HG03378 (cell line): ENCODE results near the gene TPCN2.

Experiments
- ATAC-seq: cut with Tn5 transposase; IDR thresholded peaks from one replicate; pipeline ENCODE4 v1.9.1; 2021; ENCODE audit warnings: mild to moderate bottlenecking, moderate library complexity; ENCODE audit not compliant: unreplicated experiment

Gene TPCN2

DNA sequence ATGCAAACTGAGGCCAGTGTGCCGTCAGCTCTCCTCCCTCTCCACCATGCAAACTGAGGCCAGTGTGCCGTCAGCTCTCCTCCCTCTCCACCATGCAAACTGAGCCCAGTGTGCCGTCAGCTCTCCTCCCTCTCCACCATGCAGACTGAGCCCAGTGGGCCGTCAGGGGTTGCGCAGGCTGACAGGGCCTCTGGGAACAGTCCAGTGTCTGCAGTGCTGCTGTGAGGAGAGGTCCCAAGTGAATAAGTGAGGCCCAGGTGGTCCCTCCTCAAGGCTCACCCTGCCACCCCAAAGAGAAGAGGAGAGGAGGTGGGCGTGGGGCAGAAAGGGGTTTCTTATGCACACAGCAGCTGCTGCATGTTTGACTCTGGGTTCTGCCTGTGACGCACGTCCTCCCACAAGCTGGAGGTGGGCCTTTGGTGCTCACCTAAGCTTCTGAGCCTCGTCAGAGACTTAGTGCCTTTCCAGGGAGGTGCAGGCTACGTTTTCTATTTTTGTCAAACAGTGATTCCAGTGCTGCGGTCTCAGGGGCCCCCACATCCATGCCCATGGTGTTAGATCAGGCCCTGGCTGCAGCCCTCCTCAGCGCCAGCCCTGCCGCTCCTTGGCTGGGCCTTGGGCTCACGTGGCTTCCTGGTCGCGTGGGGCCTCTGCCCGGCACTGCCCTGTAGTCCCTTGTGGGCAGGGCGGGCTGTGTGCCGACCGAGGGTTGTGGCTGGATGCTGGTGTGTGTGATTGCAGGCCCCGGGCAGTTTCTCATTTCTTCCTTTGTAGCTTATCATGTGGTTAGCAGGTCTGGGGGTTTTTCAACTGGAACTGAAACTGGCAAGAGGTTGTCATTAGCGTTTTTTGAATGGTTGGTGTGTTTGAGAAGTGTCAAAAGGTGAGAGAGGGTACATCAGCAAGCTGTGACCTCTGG lies 7.1 kb downstream of the TPCN2 start:
- ATAC-seq, result peak; percentile 78

DNA sequence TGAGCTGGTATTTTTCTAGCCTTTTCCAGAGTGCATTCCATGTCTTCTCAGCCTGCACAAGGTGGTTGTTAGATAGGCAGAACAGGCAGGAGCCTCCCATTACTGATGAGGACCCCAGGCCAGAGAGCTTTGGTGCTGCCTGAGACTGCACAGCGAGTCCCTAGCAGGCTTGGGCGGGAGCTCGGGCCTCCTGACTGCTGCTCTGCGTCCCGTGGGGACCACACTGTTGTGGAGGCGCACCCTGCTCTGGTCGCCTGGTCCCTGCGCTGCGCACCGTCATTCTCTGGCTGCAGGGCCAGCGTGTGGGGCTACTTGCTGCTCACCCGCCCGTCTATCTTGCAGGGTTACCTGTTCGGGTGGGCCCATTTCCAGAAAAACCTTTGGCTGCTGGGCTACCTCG lies 8.5 kb downstream of the TPCN2 start:
- no peak for ATAC-seq

DNA sequence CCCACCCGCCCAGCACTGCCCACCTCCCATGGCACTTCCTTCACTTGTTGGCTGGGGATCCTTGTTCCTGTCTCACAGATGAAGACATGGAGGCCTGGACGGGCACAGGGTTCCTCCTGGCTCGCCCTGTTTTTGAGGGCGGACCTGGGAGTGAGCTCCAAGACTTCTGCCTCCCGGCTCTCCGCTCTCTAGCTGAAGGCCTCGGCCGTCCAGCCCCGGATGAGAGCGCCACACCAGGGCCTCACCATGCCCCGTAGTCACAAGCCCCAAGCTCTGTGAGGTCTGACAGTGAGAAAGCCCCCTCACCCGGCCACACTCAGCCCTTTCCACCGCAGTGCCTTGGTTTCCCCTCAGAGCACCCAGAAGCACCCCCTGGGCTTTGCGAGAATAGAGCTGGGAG lies 9.1 kb downstream of the TPCN2 start:
- ATAC-seq, result no peak

GRCh38 chr11:69058511-69059270 lies 10.0 kb downstream of the TPCN2 start:
- ATAC-seq, result no peak

DNA sequence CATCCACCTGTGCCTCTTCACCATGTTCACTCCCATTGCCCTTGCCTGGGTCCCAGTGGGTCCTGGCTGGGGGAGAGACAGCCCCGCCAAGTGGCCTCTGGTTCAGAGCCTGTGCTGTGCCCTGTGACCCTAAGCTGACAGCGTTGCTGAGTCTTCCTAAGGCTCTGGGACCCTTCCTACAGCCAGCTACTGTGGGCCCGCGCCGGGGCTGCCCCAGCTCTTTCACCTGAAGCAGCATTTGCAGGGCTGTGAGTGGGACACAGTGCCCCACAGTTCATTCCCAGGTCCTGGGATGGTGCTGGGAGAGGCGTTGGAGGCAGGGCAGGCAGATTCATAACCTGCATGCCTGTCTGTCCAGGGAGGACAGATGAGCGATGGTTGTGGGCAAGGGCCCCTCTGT lies 10.7 kb downstream of the TPCN2 start:
- ATAC-seq, result no peak

GRCh38 chr11:69059985-69060384 lies 11.3 kb downstream of the TPCN2 start:
- ATAC-seq, result no peak

DNA sequence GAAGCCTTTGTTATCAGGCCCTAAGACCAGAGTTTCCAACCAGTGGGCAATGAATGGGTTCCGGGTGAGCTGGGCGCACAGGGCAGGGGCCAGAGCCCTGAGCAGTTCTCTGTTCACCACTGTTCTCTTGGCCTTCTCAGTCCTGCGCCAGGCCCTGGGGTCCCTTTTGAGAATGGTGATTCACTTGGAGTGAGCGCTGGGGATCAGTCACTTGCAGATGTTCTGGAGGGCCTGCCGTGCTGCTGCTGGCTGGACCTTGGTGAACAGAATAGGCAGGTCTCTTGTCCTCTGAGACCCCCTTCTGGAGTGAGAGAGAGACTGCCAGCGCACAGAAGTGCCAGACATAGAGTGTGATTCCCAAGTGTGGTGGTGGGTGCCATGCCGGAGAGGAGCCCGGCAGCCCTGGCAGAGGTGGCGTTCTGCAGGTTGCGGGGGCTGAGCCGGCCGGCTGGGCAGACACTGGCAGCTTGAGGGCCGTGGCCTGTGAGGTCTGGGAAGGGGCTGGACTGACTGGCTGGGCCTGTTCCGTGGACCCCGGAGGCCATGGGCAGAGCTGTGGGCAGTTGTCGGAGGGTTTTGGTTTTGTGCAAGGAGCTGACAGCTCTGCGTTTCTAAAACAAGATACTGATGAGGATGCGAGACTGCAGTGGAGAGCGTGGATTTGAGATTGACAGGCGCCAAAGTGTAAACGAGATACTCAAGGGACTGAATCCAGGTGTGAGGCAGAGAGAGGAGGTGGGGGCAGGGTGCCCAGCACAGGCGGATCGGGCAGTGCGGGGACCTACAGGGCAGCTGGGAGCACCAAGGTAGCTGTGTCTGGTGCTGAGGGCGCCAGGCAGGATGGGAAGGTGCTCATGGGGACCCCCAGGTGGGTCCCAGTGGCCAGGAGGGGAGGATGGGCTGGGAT lies 12.3 kb downstream of the TPCN2 start:
- no peak for ATAC-seq

GRCh38 chr11:69061713-69062053 lies 13.0 kb downstream of the TPCN2 start:
- ATAC-seq, result no peak

- no peak for ATAC-seq
Measured at GRCh38 chr11:69062169-69062855, 13.6 kb downstream of the TPCN2 start.

DNA sequence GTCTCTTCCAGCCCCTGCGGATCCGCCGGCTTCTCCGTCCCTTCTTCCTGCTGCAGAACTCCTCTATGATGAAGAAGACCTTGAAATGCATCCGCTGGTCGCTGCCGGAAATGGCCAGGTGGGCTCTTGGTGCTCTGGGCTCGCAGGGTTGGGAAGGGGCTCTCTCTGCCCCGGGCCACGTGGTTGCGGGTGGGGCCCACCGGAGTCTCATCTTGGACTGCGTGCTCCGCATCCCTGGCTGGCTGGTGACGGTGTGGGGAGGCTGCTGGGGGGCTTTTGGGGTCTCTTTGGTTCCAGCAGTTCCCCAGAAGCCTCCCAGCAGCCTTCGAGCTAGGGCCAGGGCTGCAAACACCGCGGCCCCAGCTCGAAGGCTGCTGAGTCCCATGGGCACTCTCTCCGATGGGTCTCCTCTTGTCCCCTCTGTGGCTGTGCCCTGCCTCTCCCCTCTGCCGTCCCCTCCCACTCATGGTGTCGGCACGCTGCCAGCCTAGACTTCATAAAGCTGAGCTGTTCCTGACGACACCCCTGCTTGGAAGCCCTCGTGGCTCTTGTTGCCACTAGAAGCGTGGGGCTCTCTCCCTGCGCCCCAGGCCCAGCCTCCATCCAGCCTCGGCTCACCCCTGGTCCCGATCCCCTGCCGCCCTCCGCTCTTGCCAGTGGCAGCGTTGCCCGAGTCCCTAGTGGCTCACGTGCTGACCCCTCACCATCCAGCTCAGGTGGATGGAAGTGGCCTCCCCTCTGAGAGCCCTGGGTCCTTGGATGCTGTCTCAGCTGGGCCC lies 14.3 kb downstream of the TPCN2 start:
- no peak for ATAC-seq

DNA sequence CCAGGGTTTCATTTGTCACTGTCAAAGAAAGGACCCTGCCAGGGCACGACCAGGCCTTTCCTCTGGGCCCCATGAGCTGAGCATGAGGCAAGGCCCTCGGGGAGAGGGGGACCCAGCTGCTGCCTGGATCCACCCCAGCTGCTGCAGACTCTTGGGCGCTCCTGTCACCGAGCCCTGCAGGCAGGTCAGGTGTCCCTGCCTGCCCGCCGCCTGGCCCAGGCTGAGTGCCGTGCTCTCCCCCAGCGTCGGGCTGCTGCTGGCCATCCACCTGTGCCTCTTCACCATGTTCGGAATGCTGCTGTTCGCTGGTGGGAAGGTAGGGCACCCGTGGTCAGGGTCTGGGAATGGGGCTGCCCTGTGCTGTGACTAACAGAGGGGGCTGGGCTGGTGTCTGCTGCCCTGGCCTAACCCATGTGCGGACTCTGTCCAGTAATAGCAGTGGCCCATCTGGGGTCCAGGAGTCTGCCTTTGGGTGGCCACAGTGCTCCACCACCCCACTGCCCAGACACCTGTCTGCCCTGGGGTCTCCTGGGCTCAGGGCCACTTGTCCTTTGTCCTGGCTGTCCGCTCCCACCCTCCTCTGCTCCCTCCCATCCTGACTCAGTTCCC lies 15.0 kb downstream of the TPCN2 start:
- ATAC-seq, result no peak

DNA sequence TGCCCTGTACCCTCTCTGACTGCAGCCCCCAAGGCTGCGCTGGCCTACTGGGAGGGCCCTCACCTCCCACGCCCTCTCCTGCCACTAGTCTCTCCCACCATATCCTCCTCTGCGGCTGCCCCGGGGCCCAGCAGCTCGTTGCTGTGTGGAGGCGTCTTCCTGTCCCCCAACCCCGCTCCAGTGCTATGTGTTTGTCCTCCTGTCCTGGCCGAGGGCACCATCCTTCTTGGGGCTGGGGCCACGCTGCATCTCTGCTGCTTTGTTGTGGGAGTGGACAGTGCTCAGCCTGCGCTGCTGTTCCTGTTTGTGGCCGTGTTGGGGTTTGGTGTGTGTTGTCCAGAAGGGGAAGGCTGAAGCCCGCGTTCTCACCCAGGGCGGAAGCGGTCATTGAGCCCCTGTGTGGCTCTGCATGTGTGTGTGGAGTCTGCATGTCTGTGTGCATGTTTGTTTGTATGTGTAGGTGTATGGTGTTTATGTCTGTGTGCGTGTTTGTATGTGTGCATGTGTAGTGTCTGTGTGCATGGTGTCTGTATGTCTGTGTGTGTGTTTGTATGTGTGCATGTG lies 15.7 kb downstream of the TPCN2 start:
- no peak for ATAC-seq

GRCh38 chr11:69065147-69065710 lies 16.5 kb downstream of the TPCN2 start:
- ATAC-seq, result no peak

DNA sequence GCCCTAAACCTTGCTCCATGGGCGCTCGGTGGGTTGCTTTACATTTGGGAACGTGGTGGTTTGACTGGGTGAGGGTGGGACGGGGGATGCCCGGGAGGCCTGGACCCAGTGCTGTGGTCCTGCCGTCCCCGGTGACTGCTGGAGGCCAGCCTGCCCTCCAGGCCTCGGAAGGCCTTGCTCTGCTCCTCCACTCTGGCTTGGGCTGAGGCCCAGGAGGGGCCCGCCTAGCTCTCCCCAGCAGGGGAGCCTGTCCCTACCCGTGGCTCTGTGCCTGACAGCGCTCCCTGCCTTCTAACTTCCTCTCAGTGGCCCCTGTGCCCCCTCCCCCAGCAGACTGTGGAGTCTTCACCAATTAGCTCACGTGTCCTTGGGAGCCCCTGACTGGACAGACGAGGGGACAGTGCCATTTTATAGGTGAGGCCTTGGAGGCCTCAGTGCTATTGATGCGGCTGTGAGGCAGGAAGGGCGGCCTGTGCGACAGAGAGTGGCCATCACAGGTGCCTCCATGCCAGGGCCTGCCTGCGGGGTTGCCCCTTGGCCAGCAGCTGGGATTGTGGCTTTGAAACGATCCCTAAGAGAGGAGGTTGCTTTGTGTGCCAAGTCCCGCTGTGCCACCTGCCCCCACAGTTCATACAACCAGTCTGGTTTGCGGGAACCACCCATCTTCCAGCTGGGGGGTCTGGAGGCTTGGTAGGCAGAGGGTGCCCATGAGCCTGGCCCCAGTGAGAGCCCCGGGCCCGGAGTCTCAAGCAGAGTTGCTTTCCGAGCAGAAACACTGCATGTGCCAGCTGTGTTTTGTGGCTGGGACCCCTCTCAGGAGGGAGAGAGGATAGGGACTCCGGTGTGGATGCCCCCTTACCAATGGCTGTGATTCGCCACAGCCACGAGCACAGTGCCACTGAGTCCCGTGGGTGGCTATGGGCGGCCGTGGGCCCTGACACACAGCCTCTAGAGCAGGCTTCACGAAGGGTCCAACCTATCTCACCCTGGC lies 17.7 kb downstream of the TPCN2 start:
- ATAC-seq, result no peak

DNA sequence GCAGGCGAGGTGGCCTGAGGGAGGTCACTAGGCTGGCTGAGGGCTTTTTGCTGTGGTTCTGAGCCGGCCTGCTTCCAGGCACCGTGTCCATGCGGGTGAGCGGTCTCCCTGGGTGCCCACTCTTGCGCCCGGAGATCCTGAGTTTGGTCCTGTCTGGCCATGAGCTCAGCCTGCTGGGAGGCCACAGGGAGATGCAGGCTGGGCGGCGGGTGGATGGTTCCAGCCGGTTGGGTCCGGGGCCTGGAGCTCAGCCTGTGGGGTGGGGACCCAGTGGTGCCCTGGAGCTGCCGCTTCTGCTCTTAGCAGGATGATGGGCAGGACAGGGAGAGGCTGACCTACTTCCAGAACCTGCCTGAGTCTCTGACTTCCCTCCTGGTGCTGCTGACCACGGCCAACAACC lies 18.5 kb downstream of the TPCN2 start:
- no peak for ATAC-seq

DNA sequence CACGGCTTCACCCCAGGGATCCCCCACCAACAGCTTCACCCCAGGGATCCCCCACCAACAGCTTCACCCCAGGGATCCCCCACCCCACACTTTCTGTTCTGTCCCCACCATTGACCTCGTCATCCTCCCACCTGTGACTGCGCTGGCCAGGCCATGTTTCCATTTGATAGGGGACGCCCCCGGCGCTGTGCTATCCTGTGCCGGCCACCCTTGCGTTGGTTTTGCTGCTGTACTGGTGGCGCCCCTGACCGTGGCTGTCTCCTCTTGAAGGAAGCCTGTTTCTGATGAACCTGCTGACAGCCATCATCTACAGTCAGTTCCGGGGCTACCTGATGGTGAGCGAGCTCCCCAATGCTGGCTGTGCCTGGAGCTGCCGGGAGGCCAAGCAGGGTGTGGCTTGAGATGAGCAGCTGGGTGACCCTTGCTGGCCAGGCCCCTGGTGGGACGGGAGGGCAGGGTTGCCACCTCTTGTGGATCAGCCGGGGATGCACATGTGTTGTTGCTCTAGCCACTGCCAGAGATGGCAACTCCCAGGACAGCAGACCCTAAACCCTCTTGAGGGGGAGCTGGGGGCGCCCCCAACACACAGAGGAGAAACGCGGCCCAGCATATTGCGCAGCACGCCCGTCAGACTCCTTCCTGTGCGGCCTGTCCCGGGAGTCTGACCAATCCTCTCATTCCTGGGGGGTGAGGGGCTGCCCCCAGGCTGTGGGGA lies 22.5 kb downstream of the TPCN2 start:
- ATAC-seq, result no peak

GRCh38 chr11:69071956-69072355 lies 23.2 kb downstream of the TPCN2 start:
- ATAC-seq, result no peak
